Pulmonary artery endothelial cell (primary cell): ENCODE results near the gene MIGA2. TPM values are rescaled to one million over a fixed set of nuclear protein-coding genes. Genes with fewer than 3 reads are reported as not detected.
"Not testable (repeated sequence)": the region's sequence is repeated elsewhere in the genome, so short reads cannot be mapped to it uniquely, and the experiment has no call there.

Experiments
- DNase-seq: peaks from one replicate; pipeline ENCODE4 v3.0.0-alpha.2; 2011; ENCODE audit warnings: low read depth, low spot score
- total RNA-seq: library from RNA; depleted of rRNA; stranded (reverse); fragments of >200 nt; gene quantifications from 2 replicates; pipeline ENCODE4 v1.2.3, GENCODE V29; 2014

Gene MIGA2
- total RNA-seq, 1 donor from 2014 or later, result 23.4 TPM

DNA sequence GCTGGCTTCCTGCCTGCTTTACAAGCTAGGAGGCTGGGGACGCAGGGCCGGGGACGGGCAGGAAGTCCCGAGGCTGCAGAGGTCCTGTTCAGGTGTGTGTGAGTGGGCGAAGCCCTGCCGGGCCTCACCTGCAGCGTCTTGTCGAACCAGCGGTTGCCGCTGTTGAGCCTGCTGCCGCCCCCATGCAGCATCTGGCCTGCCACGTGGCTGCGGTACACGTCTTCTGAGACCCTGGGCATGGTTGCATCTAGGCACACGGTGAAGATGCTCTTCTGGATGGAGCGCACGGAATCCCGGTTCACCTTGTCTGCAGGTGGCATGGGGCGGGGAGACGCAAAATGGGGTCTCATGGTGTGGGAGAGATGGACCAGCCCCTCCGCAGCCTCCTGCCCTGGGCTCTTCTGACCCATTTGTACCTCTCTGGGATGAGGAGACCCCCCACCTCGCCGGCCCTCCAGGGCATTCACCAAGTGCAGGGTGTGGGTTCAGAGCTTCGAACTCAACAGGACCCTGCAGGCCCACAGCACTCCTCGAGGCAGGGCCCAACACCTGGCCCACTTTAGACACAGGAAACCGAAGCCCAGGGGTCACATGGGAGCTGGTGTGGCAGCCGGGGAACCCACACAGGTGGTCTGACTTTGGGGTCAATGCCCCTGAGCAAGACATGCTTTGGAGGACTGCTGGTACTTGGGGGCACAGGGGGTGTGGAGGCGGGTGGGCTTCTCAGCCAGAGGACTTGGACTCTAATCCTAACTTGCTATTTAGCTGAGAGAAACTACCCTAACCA, 64.2 kb downstream of the MIGA2 start:
- no peak for DNase-seq

DNA sequence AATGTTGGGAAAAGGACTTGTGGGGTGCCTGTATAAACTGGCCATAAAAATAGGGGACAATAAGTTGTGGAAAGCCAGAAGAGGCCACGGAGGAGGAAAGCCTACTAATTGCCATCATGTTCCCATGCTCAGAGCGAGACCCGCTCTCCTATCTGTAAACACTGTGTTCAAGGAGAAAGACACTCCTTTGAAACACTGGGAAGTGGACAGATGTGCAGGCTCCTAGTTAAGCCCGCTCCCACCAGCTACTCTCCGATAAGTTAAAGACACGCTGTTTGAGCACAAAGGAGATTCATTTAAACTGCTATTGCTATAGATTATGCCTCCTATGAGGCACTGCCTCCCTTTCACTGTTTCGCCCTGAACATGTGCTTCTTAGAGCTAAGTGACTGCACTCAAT, 64.9 kb downstream of the MIGA2 start:
- DNase-seq, result no peak

DNA sequence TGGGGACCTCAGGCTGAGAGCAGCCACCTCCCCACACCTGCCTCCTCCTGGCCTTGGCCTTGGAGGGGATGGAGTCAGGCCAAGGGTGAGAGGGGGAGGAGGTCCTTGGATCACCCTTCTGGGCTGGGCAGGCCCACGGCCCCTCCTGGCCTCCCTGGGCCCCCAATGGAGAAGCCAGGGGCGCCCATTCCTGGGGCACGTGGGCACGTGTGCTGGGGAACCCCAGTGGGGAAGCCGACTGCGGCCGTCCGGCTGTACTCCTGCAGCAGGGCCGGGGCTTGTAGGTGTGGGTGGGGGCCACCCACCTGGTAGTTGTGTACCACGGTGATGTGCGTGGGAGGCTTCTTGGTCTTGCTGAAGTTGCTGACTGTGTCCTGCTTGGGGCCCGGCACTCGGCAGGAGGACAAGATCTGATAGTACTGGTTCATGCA, 65.7 kb downstream of the MIGA2 start:
- no peak for DNase-seq

DNA sequence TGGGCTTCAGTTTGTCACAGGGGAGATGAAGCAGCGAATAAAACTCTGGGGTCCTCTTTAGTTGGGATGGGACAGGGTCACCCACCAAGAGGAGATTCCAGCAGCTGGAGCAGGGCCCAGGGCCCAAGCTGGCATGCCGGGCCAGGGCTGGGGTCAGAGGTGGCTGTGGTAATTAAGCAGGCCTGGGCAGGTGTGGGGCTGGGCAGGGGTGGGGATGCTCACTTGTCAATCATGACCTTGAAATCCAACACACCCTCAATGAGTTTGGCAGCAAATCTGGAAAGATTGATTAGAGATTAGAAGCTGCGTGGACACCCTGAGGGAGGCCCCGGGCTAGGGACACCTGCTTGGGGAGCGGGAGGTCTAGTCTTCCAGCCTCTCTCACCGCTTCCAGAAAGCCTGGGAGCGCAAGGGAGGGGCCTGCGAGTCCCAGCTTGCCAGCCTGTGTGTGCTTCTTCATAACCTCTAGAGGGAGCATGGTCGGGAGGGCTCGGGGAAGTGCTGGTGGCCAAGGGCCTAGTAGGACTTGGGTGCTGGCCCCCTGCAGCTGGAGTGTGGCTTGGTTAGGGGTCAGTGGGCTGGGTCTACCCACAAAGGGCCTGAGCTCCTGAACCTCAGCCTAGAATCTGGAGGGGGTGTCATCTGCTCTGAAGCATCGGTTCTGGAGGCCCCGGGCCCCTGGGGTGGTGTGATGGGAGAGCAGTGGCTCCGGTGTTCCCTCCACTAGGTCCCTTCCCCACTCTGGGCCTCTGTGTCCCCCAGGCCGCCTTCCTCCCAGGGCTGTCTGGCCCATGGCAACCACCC, 66.6 kb downstream of the MIGA2 start:
- DNase-seq, result no peak

DNA sequence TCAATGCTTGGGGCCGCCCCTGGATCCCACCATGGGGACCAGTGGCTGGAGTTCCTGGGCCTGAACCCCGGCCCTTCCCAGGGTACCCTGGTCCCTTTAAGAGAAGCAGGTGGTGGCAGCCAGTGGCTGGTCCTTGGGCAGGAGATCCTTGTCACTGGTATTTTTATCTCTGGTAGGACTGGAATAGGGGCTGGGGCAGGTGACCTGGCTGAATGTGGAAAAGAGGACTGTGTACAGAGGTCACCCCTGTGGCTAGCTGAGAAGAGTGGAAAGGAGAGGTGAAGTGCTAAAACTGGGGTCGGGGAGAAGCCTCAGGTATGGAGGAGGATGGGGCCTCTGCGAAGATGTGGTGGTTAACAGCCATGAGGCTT, 67.2 kb downstream of the MIGA2 start:
- no peak for DNase-seq

DNA sequence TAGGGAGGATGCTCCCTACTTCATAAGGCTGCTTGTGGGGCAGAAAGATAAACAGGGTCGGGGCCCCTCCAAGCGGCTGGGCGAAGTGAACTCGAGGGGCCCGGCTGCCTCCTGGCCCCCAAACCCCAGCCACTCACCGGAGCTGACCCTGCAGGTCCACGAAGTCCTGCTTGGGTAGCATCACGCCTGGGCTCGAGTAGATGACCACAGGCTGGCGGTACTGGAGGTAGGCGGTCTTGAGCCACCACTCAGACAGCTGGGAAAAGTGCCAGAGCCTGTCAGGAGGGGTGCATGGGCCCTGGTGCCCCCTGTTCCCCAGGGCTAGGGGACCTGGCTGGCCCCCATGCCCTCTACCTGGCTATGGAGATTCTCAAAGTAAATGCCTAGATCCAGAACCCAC, 67.6 kb downstream of the MIGA2 start:
- no peak for DNase-seq

DNA sequence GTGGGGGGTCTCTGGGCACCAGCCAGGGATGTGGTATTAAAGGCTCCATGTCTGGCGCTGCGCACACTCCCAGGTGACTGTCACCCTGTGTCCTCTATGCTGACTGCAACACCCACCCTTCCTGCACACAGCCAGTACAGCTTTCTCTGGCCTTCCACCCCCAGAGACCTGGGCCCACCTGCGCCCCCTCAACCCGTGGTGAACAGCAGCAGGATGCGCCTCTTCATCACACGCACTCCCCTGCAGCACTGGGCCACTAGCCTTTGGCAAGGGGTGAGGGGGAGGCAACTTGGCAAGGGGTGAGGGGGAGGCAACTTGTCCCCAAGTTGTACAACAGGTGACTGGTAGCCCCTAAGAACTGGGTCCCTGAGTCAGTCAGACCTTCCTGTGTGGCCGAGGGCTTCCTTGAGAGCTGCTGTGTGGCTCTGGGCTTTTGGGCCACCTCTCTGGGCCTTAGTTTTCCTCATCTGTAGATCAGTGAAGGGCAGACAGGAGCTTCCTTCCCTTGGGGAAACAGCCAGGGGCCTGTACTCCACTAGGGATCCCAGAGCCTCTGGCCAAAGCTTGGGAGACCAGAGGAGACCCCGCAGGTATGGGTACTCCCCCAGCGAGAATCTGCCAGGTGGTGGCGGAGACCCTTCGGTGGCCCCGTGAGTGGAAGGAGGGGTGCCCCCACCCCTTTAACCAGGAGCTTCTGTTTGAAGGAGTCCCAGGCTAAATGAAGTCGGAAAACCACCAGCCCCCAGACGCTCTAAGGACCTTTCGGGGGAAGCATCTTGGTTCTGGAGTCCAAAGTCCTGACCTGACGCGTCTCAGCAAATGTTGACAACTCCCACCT, 69.7 kb downstream of the MIGA2 start:
- DNase-seq, result no peak

DNA sequence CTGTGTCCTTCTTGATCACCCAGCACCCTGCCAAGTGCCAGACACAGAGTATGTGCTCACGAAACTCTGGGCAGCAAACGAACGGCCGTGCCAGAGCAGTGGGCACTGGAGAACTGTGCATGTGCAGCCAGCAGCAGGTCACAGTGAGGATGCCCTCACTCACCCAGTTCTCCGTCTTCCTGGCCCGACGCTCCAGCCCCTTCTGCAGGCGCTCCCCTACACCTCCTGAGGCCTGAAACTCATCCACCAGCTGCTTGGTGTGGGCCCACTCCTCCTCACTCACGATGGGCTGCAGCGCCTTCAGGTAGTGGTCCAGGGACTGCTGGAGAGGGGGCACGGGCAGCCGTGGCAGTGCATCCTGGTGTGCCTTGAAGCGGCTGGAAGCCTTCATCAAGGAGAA, 71.2 kb downstream of the MIGA2 start:
- no peak for DNase-seq

DNA sequence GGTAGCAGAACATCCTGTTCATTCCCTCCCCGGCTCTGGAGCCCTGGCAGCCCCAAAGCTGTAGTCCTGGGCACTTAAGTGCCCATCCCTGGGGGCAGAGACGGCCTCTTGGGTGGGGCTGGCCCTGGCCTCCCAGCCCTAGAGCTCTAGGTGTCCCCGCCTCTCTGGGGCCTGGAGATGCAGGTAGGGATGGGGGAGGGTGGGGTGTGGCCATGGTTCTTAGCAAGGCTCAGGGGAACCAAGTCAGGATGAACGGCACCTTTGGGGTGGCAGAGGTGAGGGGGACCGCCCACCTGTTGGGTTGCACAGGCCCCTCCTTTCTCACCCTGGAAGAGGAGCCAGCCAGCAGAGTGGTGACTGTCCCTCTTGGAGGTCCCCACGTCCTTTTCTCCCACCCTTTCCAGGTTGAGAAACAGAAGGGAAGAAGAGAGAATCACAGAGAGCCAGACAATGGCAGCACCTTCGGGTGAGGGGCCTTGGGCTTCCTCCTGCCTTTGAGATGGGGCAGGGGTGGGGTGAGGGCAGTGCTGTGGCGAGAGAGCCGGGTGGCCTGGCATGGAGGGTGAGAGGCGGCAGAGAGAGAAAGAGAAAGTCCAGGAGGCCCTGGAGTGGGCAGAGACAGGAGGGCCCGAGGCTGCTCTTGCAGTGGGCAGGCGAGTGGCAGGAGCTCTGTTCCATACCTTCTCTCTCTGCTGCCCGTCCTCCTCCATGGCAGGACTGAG, 71.8 kb downstream of the MIGA2 start:
- no peak for DNase-seq

DNA sequence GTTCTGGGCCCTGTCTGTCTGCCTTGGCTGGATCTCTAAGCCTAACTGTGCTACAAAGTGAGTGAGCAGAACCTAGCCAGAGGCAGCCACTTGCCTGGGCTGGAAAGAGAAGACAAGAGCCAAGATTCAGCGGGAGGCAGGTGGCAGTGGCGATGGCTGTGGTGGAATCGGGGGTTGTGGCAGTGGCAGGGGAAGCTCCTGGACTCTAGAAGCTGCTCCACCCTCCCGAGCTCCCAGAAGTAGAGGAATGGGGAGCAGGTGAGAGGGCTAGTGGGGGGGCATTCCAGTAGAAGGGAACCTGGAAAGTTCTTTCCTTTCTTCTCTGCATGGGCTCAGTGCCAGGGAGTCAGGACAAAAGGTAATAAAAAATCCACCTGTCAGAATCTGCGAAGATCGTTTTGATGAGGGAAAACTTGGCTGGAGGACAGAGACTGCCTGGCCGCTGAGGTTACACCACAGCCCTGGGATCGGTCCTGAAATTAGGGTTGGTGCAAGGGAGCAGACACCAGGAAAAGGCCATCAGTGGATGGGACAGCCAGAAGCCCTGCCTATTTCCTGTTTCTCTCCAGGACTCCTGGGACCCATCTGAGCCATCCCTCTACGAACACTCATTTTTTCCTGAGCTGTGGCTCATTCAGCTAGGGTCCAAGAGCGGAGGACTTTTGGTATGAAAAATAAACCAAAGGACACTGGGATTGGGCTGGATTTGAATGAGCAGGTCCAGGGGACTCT, 72.5 kb downstream of the MIGA2 start:
- no peak for DNase-seq

DNA sequence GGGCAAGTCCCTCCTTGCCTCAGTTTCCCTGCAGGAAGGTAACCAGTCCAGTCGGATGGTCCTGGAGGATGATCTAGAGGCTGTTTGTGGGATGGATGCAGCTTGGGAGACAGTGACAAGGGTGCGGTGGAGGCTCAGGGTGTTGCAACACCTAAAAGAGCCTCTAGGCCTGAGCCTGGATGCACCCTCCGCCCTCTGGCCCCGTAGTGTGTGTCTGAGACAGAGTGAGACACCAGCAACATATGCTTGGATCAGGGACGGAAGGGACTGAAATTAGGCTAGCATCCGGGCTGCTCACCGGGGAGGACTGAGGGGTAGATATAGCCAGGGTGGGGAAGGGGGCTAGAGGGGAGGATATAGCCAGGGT, 73.1 kb downstream of the MIGA2 start:
- DNase-seq, result no peak

DNA sequence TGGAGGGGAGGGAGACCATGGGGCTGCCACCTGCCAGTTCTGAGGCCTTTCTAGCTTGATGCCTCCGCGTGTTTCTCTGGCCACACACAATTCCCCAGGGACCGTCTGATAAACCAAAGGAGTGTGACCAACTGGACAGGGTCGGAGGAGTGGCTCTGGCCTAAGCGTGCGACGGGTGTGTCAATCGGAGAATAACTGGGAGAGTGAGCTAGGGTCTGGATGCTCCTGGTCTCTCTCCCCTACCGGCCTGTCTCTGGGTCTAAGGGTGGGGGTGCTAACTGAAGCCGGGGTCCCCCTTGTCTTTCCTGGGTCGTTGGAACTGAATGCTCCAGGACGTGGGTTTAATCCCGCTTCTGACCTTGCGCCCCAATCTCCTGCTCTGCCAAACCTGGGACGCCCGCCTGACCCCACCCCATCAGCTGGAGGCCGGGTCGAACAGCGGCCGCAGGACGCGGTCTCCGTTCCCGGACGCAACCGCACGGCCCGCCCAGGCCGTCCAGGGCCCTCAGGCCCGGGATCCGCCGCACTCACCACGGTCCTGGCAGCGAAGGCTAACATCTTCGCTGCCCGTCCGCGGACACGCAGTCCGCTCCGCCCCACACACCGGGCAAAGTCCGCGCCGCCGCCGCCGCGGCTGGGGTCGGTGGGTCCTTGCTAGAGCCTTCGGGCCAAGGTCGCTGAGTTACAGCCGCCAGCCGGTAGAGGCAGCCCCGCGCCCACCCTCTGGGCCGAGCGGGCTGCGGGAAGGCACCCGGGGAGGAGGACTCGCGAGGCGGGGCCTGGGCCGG, 73.7 kb downstream of the MIGA2 start:
- DNase-seq, result no peak

DNA sequence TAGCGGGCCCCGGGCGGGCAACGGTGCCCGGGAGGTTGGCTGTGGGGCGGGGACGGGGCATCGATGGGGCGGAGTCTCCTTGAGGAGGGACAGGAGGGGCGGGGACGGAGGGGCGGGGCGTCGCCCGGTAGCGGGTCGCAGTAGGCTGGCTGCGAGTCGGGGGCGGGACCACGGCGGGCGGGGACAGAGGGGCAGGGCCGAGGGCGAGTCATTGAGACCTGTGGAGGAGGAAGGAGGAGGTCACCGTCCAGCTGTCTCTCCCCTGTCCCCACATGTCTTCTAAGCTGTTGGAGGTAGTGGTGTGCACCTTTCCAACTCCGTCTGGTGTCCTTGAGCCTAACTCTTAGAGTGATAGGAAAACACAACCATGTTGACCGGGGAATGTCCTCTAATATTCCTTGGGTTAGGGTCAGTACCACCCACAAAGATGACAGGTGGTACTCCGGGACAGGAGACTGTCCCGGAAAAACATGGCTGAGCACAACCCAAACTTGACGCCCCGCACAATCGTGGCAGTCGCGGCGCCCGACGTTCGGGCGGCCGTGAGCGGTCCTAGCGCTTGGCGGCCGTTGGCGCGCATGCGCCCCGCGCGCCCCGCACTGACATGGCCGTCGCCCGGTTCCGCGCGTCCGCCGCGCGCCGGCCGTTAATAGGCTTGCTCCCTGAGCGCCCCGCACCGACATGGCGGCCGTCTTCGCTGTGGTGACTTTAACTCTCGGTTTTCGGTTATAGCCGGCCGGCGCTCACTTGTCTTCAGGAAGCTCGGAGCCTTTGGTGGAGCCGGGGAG, 74.5 kb downstream of the MIGA2 start, which contains the start of the genes CRAT and PTPA:
Gene CRAT, minus strand, starts transcription at position 54 of the 788 bp plus-strand sequence. CDS start 284 bp downstream, outside the sequence.
Gene PTPA, plus strand, starts transcription at position 676 of the 788 bp plus-strand sequence. CDS start 186 bp downstream, outside the sequence.
- DNase-seq, result peak; percentile 83

DNA sequence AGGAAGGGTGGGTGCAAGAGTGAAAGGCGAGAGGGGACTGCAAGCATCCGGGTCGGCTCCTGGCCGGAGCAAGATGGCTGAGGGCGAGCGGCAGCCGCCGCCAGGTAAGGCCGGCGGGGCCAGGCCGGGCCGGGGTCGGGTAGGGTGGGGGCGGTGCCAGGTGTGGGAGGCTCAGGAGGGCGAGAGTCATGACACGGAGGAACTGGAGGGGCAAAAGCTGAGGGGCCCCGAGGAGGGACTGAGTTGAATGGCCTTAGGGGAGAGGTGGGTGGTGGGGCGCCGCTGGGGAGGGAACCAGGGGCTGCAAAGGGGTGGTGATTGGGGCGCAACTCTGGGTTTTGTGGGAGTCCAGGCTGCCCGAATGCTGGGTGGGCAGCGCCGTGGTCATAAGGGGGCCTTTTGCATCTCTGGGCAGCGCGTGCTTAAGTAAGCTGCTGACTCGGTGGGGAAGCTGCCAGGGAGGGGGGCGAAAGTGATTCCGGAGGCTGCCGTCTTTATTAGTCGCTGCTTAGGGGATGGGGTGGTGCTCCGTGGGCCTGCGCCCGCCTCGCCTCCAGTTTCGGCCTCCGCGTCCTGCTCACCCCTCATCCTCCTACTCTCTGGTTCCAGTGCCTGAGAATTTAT, 75.2 kb downstream of the MIGA2 start:
- no peak for DNase-seq

DNA sequence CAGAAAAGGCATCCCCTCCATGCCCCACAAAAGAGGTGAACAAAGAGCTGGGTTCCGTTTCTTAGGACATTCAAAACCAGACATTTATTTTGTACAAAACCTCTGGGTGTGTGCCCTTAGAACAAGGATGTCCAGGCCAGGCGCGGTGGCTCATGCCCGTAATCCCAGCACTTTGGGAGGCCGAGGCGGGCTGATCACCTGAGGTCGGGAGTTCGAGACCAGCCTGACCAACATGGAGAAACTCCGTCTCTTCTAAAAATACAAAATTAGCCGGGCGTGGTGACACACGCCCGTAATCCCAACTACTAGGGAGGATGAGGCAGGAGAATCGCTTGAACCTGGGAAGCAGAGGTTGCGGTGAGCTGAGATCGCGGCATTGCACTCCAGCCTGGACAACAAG, 76.1 kb downstream of the MIGA2 start:
- not testable (repeated sequence) for DNase-seq

DNA sequence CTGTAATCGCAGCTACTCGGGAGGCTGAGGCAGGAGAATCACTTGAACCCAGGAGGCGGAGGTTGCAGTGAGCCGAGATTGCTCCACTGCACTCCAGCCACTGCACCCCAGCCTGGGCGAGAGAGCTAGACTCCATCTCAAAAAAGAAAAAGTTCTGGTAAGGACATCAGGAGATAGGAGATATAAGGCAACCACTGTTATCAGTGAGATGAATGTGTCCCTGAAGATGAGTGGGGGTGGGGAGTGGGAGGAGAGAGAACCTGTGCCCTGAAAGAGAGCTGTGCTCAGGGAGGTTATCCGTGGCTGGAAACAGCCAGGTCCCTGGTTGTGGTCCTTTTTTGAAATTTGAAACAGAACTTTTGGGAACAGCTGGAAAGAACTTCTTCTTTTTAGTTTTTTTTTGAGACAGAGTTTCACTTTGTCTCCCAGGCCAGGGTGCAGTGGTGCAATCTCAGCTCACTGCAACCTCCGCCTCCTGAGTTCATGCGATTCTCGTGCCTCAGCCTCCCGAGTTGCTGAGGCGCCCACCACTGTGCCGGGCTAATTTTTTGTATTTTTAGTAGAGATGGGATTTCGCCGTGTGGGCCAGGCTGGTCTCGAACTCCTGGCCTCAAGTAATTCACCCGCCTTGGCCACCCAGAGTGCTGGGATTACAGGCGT, 77.3 kb downstream of the MIGA2 start:
- DNase-seq, result no peak

DNA sequence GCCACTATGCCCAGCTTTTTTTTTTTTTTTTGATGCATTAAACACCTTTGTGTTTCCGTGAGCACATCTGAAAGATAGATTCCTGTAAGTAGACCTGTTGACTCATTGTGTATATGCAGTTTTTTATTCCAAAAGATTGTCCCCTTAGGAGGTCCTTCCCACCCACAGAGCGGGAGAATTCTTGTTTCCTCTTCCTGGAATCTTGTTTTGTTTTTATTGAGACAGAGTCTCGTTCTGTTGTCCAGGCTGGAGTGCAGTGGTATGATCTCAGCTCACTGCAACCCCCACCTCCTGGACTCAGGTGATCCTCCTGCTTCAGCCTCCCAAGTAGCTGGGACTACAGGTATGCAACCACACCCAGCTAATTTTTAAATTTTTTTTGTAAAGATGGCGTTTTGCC, 82.4 kb downstream of the MIGA2 start:
- DNase-seq, result no peak

DNA sequence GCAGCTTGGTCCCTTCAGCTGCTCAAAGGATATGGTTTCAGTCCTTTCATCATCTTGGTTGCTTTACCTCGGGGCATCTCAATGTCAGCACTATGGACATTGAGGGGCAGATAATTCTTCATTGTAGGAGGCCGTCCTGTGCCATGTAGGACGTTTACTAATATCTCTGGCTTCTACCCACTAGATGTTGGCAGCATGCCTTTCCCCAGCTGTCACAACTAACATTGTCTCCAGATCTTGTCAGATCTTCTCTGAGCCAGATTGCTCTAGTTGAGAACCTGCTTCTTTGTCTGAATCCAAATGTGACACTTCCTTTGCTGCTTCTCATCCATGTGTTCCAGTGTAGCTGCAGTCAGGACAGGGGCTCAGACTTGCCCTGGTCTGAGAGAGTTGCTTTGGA, 85.1 kb downstream of the MIGA2 start:
- no peak for DNase-seq
